ENCODE data around the gene ZBTB24. TPM values are rescaled to one million over a fixed set of nuclear protein-coding genes. Genes with fewer than 3 reads are reported as not detected.

The ZBTB24 gene
- polyA plus RNA-seq, 3 donors: 3.1 to 4.7 (median 3.4) TPM

DNA sequence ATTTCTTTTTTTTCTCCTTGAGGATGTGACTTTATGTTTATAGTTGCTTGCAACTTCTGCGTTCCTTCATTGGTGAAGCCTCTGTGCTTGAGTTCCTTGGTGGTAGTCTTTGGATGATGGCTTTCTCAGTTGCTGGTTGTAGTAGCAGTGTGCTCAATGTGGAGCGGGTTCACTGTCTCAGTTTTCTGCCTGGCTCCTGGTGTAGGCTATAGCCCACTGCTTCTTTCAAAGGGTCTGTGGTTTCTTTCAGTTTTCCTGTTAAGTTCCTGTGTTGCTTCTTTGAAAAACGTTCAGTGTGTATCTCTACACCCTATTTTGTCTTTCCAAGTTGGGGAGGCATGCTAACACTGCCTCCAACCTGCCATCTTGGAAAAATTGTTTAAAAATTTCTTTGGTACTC, 33.9 kb upstream of the ZBTB24 start:
- Mint-ChIP-seq H3K27ac (peak overlapping the region in 6 of 7 donors; percentile 0 to 77 (median 29)), H3K27me3 (ENCODE audit: low read depth in 3 of 3) (peaks cover 0 to 1% (median 1%) of the 10 kb centered on the region in 3 donors)
- intact Hi-C loops (cut with micrococcal nuclease): no loop called here

DNA sequence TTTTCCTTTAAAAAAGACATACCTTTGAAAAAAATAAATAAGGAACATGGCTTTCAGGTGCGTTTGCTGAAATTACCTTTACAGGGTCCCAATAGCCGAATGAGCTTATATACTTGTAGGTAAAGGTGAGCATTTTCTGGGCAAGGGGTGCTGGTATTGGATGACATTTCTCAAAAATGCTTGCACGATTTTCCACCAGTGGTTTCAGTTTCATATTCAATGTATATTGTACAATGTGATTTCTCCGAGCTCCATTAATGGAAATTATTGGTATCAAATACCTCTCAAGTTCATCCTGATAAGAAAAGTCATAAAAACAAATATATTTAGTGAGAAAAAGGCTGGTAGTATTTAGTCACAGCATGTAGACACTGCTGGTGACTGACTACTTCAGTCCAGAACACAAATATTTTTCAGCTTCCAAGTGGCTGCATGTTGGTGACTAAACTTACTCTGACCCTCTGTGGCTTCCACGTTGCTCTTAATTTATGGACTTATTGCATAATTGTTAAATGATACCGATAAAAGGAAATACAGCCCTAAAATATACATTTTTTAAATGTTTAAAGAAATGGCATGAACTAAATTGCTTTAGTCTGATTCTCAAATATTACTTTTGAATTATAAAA, 32.9 kb upstream of the ZBTB24 start:
- peak overlapping the region; percentile 65 to 85 for H3K4me3 Mint-ChIP-seq
- H3K36me3 ChIP-seq (replicated peaks in 1 of 2; ENCODE audit: control insufficient read depth in 1 of 2, insufficient read depth in 2 of 2, low read length in 2 of 2): no peaks in the 10 kb centered on the region
- H3K27me3 ChIP-seq (ENCODE audit: control insufficient read depth in 2 of 2, insufficient read depth in 2 of 2, low read length in 2 of 2): no peaks in the 10 kb centered on the region
- H3K4me1 Mint-ChIP-seq: peaks cover 26% of the 10 kb centered on the region
- H3K9ac ChIP-seq (ENCODE audit: insufficient read depth, low read length, poor library complexity, severe bottlenecking): no peak overlapping the region
- 100% methylated on average over 1 of the region's 6 CpGs for WGBS (ENCODE audit: insufficient coverage)
- intact Hi-C loops (cut with micrococcal nuclease): no loop called here
- H3K27me3 Mint-ChIP-seq (ENCODE audit: low read depth in 3 of 3): peaks cover 0 to 1% (median 1%) of the 10 kb centered on the region in 3 donors
- peaks cover 10 to 20% of the 10 kb centered on the region in 2 donors for H3K4me1 ChIP-seq (ENCODE audit: control insufficient read depth in 1 of 2, insufficient read depth in 2 of 2, low read length in 2 of 2)
- TF ChIP-seq, protein P1, sequence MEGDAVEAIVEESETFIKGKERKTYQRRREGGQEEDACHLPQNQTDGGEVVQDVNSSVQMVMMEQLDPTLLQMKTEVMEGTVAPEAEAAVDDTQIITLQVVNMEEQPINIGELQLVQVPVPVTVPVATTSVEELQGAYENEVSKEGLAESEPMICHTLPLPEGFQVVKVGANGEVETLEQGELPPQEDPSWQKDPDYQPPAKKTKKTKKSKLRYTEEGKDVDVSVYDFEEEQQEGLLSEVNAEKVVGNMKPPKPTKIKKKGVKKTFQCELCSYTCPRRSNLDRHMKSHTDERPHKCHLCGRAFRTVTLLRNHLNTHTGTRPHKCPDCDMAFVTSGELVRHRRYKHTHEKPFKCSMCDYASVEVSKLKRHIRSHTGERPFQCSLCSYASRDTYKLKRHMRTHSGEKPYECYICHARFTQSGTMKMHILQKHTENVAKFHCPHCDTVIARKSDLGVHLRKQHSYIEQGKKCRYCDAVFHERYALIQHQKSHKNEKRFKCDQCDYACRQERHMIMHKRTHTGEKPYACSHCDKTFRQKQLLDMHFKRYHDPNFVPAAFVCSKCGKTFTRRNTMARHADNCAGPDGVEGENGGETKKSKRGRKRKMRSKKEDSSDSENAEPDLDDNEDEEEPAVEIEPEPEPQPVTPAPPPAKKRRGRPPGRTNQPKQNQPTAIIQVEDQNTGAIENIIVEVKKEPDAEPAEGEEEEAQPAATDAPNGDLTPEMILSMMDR (IDR thresholded peaks at IDR 0.05): no peak
- H3K36me3 Mint-ChIP-seq: no peaks in the 10 kb centered on the region
- DNase-seq: peak; percentile 24 to 29 (median 24)
- H2AFZ ChIP-seq (ENCODE audit: insufficient read depth, low read depth, low read length, poor library complexity, severe bottlenecking): peak overlapping the region; percentile 42
- peaks cover 0 to 1% (median 0%) of the 10 kb centered on the region in 7 donors for H3K9me3 Mint-ChIP-seq
- no peaks in the 10 kb centered on the region for H4K20me1 ChIP-seq (ENCODE audit: insufficient read depth, low read length)
- H3K4me3 ChIP-seq (replicated peaks in 1 of 3; ENCODE audit: low read depth in 2 of 3, low read length in 3 of 3): peak overlapping the region; percentile 29 to 67 (median 57)
- H3K9me3 ChIP-seq (replicated peaks in 1 of 2; ENCODE audit: control insufficient read depth in 1 of 2, insufficient read depth in 1 of 2, low read length in 2 of 2): no peaks in the 10 kb centered on the region
- H3K27ac ChIP-seq (ENCODE audit: low read depth in 1 of 2, low read length in 2 of 2): peak overlapping the region in 1 of 2 donors; percentile 16
- no peaks in the 10 kb centered on the region for H3K79me2 ChIP-seq (ENCODE audit: insufficient read depth, low read length)
- peak overlapping the region in 6 of 7 donors; percentile 18 to 79 (median 44) for H3K27ac Mint-ChIP-seq
- peak overlapping the region; percentile 65 for H3K4me2 ChIP-seq (replicated peaks; ENCODE audit: extremely low read depth, low read length, poor library complexity, severe bottlenecking)

More for the DNA sequence above, 33.9 kb upstream of the ZBTB24 start:
- Histone ChIP-seq H3K79me2 (ENCODE audit: insufficient read depth, low read length) (no peaks in the 10 kb centered on the region), H3K4me3 (replicated peaks in 1 of 3; ENCODE audit: low read depth in 2 of 3, low read length in 3 of 3) (no peak overlapping the region), H3K27me3 (ENCODE audit: control insufficient read depth in 2 of 2, insufficient read depth in 2 of 2, low read length in 2 of 2) (no peaks in the 10 kb centered on the region), H3K36me3 (replicated peaks in 1 of 2; ENCODE audit: control insufficient read depth in 1 of 2, insufficient read depth in 2 of 2, low read length in 2 of 2) (no peaks in the 10 kb centered on the region), H3K9ac (ENCODE audit: insufficient read depth, low read length, poor library complexity, severe bottlenecking) (no peak overlapping the region), H4K20me1 (ENCODE audit: insufficient read depth, low read length) (no peaks in the 10 kb centered on the region), H3K4me1 (ENCODE audit: control insufficient read depth in 1 of 2, insufficient read depth in 2 of 2, low read length in 2 of 2) (peaks cover 10 to 29% of the 10 kb centered on the region in 2 donors), H3K4me2 (replicated peaks; ENCODE audit: extremely low read depth, low read length, poor library complexity, severe bottlenecking) (peak overlapping the region; percentile 65), H2AFZ (ENCODE audit: insufficient read depth, low read depth, low read length, poor library complexity, severe bottlenecking) (peak overlapping the region; percentile 16), H3K27ac (ENCODE audit: low read depth in 1 of 2, low read length in 2 of 2) (no peak overlapping the region), H3K9me3 (replicated peaks in 1 of 2; ENCODE audit: control insufficient read depth in 1 of 2, insufficient read depth in 1 of 2, low read length in 2 of 2) (no peaks in the 10 kb centered on the region)
- peaks cover 36% of the 10 kb centered on the region for H3K4me1 Mint-ChIP-seq
- no peaks in the 10 kb centered on the region for H3K36me3 Mint-ChIP-seq
- DNase-seq: no peak
- peaks cover 0 to 1% (median 0%) of the 10 kb centered on the region in 7 donors for H3K9me3 Mint-ChIP-seq
- H3K4me3 Mint-ChIP-seq: peak overlapping the region in 1 of 2 donors; percentile 73
- WGBS (ENCODE audit: insufficient coverage): no CpG with 5 or more reads among the region's 3 CpGs
- TF ChIP-seq, protein P1 (IDR thresholded peaks at IDR 0.05): no peak
